BE2C (cell line): ENCODE data around the gene CCZ1.
"Not testable (repeated sequence)": the region's sequence is repeated elsewhere in the genome, so short reads cannot be mapped to it uniquely, and the experiment has no call there.

ENCODE experiments used
- DNase-seq: peaks from one replicate; pipeline ENCODE4 v3.0.0-alpha.2; 2020
- H3K27me3 ChIP-seq: fragments of 250-450 bp; sonication (Bioruptor Pico); 2 replicates; pipeline ENCODE4 v1.5.1; 2020; ENCODE audit warnings: mild to moderate bottlenecking
- H3K36me3 ChIP-seq: fragments of 250-450 bp; sonication (Bioruptor Pico); 2 replicates; pipeline ENCODE4 v1.5.1; 2020; ENCODE audit warnings: mild to moderate bottlenecking
- H3K4me1 ChIP-seq: fragments of 250-450 bp; sonication (Bioruptor Pico); 2 replicates; pipeline ENCODE4 v1.5.1; 2020
- H3K4me3 ChIP-seq: 2 replicates; pipeline ENCODE4 v1.5.1; 2011; ENCODE audit warnings: low read depth, low read length
- H3K9me3 ChIP-seq: fragments of 250-450 bp; sonication (Bioruptor Pico); 2 replicates; pipeline ENCODE4 v1.5.1; 2020
- TF ChIP-seq, protein P1 (sequence below): IDR thresholded peaks from 2 replicates; pipeline ENCODE4 v1.5.1; 2012; ENCODE audit warnings: mild to moderate bottlenecking, low read depth, low read length

The CCZ1 gene

DNA sequence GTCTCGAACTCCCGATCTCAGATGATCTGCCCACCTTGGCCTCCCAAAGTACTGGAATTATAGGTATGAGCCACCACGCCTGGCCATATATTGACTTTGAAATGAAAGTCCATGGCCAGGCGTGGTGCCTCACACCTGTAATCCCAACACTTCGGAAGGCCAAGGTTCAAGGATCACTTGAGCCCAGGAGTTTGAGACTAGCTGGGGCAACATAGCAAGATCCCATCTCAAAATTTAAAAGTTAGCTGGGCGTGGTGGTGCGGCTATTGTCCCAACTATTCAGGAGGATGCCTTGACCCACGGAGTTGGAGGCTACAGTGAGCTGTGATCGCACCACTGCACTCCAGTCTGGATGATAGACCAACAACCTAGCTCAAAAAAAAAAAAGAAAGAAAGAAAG, 6.0 kb upstream of the CCZ1 start:
- H3K36me3 ChIP-seq: no peaks in the 10 kb centered on the region
- no peak for DNase-seq
- H3K4me1 ChIP-seq: no peaks in the 10 kb centered on the region
- TF ChIP-seq, protein P1, sequence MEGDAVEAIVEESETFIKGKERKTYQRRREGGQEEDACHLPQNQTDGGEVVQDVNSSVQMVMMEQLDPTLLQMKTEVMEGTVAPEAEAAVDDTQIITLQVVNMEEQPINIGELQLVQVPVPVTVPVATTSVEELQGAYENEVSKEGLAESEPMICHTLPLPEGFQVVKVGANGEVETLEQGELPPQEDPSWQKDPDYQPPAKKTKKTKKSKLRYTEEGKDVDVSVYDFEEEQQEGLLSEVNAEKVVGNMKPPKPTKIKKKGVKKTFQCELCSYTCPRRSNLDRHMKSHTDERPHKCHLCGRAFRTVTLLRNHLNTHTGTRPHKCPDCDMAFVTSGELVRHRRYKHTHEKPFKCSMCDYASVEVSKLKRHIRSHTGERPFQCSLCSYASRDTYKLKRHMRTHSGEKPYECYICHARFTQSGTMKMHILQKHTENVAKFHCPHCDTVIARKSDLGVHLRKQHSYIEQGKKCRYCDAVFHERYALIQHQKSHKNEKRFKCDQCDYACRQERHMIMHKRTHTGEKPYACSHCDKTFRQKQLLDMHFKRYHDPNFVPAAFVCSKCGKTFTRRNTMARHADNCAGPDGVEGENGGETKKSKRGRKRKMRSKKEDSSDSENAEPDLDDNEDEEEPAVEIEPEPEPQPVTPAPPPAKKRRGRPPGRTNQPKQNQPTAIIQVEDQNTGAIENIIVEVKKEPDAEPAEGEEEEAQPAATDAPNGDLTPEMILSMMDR: no peak
- no peaks in the 10 kb centered on the region for H3K9me3 ChIP-seq
- no peaks in the 10 kb centered on the region for H3K27me3 ChIP-seq
- H3K4me3 ChIP-seq: no peak overlapping the region

DNA sequence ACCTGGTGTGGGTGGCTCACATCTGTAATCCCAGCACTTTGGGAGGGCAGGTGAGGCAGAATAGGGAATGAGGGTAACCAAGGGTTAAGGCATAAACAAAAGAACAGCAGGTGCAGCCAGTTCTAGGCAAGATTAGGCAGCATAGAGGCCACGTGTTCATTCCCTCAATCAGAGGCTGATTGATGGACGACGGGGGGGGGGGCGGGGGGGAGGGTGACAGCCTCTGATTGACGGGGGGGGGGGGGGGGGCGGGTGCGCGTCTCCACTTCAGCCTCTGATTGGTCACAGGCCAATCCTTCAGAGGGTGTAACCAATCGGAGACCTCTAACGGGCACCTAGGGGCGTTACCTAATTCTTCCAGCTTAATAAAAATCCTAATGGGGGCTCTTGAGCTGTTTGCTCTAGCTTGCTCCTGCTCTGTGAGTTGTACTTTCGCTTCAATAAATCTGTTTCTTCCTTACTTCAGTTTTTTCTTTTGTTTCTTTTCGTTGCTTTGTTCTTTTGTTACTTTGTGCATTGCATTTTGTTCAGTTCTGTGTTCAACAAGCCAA, 1.1 kb upstream of the CCZ1 start:
- peak overlapping the region; percentile 28; the same call in 1 of the 2 replicates for H3K4me3 ChIP-seq
- not testable (repeated sequence) for DNase-seq, H3K36me3 ChIP-seq, H3K4me1 ChIP-seq, H3K9me3 ChIP-seq, H3K27me3 ChIP-seq

DNA sequence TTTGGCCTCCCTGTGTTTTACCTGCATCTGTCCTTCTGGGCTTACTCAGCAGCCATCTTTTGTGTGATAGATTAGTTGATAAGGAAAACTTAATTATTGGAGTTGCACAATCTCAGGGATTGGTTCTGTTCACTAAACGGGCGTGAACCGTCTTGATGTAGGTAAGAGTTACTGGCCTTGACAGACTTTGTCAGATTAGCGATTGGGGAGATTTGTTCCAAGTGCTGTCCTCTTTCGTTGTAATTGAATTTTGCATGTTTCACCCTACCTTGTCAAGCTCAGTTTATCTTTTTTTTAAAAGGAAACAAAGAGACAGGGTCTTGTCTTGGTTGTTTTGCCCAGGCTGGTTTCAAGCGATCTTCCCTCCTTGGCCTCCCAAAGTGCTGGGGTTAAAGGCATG, 4.5 kb downstream of the CCZ1 start:
- not testable (repeated sequence) for H3K4me3 ChIP-seq, H3K4me1 ChIP-seq, H3K27me3 ChIP-seq, DNase-seq, H3K36me3 ChIP-seq, H3K9me3 ChIP-seq

DNA sequence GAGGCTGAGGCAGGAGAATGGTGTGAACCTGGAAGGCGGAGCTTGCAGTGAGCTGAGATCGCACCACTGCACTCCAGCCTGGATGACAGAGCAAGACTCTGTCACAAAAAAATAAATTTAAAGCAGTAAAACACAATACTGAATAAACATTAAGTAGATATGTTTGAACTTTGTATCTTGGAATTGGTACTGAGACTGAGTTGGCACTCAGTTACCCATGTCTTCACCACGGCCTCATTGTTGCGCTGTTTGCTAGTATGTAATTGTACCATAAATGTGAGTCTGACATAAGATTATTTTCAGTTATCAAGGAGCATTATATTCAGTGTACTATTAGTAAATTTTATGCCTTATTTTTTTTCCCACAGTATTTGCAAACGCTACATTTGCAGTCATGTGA, 6.2 kb downstream of the CCZ1 start:
- H3K4me1 ChIP-seq, H3K4me3 ChIP-seq, H3K36me3 ChIP-seq, H3K9me3 ChIP-seq, H3K27me3 ChIP-seq, DNase-seq: not testable (repeated sequence)

DNA sequence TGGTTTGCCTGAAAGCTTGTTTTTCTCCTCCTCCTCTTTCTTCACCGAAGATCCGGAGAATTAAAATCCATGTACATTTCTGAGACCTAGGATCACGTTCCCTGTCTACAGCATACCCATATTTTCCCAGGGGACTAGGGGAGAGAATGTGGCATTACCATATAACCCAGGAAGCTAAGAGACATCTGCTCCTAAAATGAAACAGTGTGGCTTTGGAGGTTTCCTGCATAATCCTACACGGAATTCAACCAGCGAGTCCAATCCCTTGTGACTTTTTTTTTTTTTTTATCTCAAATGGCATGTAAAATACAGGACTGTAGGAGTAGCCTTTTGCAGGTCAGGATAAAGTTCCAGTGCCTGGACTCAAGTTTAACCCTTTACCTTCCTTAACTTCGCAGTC, 10.3 kb downstream of the CCZ1 start:
- H3K4me3 ChIP-seq, H3K27me3 ChIP-seq, DNase-seq, H3K4me1 ChIP-seq, H3K36me3 ChIP-seq, H3K9me3 ChIP-seq: not testable (repeated sequence)

DNA sequence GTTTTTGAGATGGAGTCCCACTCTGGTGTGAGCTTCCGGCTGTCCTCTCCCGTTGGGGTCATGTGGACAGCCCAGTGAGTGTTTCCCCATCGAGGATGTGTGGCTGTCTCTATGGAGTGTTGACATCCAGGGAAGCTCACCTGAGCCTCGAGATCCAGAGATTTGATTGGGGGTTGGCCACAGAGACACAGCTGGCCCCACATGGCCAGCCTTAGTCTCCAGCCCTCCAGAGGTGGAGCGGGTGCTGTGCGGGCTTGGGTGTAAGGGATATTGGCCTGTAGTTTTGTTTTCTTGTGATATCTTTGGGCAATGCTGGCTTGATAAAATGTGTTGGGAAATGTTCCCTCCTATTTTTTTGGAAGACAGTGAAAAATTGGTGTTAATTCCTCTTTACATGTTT, 18.0 kb downstream of the CCZ1 start:
- not testable (repeated sequence) for H3K27me3 ChIP-seq, H3K4me3 ChIP-seq, H3K9me3 ChIP-seq

DNA sequence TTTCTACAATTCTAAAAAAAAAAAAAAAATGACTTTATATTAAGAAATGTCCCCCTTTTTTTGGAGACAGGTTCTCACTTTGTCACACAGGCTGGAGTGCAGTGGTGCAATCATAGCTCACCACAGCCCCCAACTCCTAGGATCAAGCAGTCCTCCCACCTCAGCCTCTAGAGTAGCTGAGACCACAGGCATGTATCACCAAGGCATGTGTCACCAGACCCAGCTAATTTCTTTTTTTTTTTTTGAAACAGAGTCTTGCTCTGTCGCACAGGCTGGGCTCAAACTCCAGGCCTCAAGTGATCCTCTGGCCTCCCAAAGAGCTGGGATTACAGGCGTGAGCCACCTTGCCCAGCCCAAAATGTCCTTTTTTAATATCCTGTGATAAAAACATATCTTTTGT, 25.6 kb downstream of the CCZ1 start:
- H3K4me1 ChIP-seq, H3K4me3 ChIP-seq, H3K27me3 ChIP-seq, DNase-seq, H3K9me3 ChIP-seq, H3K36me3 ChIP-seq: not testable (repeated sequence)

More for the DNA sequence above, 18.0 kb downstream of the CCZ1 start:
- not testable (repeated sequence) for H3K4me1 ChIP-seq, H3K36me3 ChIP-seq, DNase-seq

DNA sequence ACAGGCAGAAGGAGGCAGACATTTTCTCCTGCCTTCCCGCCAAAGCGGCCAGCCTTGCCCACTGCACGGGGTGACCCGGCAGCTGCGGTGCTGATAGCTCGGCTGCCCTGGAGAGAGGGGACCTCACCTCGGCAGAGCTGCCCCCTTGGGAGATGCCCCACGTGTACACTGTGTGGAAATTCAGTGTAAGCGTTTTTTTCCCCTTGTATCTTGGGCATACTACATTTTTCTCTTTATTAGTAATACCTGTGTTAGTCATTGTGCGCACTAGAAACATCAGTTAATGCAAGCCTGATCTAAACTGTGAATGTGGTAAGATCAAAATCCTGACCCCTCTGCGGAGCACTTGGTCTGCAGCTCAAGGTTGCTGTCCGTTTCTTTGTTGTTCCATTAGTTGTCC, 26.1 kb downstream of the CCZ1 start:
- H3K4me1 ChIP-seq, H3K27me3 ChIP-seq, H3K9me3 ChIP-seq, DNase-seq, H3K4me3 ChIP-seq, H3K36me3 ChIP-seq: not testable (repeated sequence)

DNA sequence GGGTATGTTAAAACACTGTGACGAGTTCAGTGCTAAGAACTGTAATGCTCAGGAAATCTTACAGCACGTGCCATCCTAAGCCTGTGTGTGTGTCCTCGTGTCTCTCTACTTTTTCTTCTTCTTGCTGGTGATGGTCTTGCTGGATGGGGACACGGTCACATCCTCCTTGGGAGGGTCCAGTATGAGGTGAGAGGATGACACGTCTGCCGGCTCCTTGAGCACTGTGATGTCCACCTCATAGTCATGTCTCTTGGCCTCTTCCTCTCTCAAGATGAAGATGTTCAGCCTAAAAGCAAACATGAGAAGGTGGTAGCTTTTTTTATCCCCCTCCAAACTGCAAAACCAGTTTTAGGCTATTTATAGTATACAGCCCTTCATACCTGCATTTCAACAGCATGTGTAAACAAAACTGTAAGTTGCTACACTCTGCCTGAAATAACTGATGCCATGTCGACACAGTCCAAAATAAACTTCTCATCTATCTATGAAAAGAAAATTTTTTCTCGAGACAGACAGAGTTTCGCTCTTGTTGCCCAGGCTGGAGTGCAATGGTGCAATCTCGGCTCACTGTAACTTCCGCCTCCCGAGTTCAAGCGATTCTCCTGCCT, 27.8 kb downstream of the CCZ1 start:
- not testable (repeated sequence) for H3K36me3 ChIP-seq, H3K4me3 ChIP-seq, H3K4me1 ChIP-seq, DNase-seq, H3K27me3 ChIP-seq, H3K9me3 ChIP-seq

DNA sequence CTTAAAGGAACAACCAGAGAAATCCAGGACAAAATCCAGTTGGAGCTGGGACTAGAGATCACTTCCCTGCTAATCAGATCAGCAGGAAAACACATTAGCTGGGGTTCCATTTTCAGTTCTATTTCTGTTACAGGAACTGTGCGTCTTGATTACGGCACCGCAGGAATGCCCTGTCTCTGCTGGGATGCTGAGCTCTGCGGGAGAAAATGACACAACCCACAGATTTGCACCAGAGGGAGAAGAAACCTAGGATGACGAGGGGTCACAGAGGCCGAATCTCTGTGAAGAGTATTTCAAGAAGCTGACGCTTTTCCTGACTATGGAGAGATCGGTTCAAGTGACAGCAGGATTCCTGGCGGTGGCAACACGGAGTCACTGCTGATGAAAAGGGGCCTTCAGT, 31.8 kb downstream of the CCZ1 start:
- not testable (repeated sequence) for H3K36me3 ChIP-seq, DNase-seq, H3K4me3 ChIP-seq, H3K27me3 ChIP-seq, H3K9me3 ChIP-seq, H3K4me1 ChIP-seq

DNA sequence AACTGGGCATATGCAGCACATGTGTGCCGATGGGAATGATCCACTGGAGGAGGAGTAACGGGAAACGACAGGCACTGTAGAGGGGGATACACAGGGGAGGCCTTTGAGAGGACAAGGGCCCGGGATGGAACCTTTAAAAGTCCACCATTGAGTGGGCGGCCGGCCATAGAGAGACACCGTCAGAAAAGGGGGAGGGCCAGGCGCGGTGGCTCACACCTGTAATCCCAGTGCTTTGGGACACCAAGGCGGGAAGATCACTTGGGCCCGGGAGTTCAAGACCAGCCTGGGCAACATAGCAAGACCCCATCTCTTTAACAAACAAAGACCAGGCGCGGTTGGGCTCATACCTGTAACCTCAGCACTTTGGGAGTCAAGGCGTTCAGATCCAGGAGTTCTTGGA, 32.7 kb downstream of the CCZ1 start:
- H3K27me3 ChIP-seq, H3K4me3 ChIP-seq, H3K4me1 ChIP-seq, H3K9me3 ChIP-seq, H3K36me3 ChIP-seq, DNase-seq: not testable (repeated sequence)

DNA sequence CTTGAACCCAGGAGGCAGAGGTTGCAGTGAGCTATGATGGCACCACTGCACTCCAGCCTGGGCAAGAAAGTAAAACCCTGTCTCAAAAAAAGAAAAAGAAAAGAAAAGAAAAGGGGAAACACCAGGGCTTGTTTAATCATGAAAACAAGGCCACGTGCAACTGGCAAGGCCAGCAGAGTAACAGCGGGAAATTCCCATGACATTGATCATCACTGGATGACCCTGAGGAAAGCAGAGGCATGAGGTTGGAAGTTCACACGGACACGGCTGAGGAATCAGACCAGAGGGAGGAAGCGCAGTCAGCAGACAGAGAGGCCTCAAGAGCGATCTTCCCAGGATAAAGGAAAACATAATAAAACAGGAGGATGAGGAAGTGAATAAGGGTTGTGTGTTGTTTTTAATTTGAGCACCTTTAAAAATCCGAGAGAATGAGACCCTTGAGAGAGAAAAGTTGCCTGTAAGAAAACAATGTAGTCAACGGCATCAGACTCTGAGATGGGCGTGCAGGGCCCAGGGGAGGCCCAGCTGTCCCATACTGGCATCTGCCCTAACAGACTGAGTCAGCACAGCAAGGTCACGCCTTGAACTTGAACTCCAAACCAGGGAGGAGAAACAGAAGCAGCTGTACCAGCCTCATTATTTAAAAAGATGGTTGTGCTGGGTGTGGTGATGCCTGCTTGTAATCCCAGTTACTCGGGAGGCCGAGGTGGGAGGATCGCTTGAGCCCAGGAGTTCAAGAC, 33.5 kb downstream of the CCZ1 start:
- DNase-seq, H3K4me3 ChIP-seq, H3K36me3 ChIP-seq, H3K27me3 ChIP-seq, H3K9me3 ChIP-seq, H3K4me1 ChIP-seq: not testable (repeated sequence)

DNA sequence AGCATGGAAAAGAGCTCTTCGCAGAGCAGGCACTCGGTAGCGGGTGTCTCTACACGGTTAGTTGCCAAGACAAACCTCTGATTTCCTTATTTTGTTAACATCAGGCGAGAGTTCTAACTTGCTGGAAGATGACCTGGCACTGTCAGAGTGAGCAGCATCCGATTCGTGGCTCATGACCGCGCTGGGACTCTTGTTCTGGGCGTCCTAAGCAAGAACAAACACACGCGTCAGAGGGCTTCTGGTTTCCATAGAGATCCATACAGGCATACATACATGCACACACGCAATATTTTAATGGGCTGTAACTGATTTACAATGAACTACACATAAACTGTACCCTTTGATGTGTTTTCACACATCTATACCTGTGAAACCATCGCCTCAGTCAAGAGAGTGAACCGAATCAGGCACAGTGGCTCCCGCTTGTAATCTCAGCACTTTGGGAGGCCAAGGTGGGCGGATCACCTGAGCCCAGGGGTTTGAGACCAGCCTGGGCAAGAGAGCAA, 36.5 kb downstream of the CCZ1 start:
- not testable (repeated sequence) for H3K9me3 ChIP-seq, H3K4me3 ChIP-seq, H3K36me3 ChIP-seq, H3K4me1 ChIP-seq, H3K27me3 ChIP-seq, DNase-seq

DNA sequence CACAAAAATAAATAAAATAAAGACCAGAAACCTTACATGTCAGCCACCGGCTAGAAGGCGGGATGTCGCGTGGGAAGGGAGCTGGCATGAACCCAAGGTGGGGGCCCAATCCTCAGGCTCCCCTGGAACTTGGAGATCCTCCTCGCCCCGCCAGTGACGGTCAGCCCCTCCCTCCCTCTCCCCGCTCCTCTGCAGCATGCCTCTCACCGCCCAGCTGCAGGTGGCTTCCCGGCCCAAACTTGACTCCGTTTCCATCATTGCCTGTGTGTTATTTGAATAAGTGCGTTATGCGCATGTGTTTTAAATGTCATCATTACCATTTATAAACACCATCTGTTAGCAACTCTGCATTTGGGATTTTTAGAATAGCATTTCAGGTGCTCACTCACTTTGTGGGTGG, 64.7 kb downstream of the CCZ1 start:
- H3K9me3 ChIP-seq, DNase-seq, H3K4me3 ChIP-seq, H3K36me3 ChIP-seq, H3K4me1 ChIP-seq, H3K27me3 ChIP-seq: not testable (repeated sequence)

DNA sequence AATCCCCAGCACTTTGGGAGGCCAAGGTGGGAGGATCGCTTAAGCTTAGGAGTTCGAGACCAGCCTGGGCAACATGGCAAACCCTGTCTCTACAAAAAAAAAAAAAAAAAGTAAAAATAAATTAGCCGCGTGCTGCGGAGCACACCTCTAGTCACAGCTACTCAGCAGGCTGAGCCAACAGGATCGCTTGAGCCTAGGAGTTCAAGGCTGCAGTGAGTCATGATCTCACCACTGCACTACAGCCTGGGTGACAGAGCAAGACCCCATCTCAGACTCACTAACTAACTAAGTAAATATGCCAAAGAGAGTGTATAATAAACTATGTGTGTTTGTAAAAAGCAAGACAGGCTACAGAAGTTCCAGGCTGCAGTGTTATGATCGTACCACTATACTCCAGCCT, 65.3 kb downstream of the CCZ1 start:
- H3K4me3 ChIP-seq, H3K4me1 ChIP-seq, H3K27me3 ChIP-seq, DNase-seq, H3K36me3 ChIP-seq, H3K9me3 ChIP-seq: not testable (repeated sequence)
